HG02885 (cell line): ENCODE measurements around the gene SLC22A17.

Experiments
- ATAC-seq: cut with Tn5 transposase; IDR thresholded peaks from one replicate; pipeline ENCODE4 v1.9.1; 2021; ENCODE audit warnings: mild to moderate bottlenecking; ENCODE audit not compliant: unreplicated experiment, poor library complexity

The SLC22A17 gene

DNA sequence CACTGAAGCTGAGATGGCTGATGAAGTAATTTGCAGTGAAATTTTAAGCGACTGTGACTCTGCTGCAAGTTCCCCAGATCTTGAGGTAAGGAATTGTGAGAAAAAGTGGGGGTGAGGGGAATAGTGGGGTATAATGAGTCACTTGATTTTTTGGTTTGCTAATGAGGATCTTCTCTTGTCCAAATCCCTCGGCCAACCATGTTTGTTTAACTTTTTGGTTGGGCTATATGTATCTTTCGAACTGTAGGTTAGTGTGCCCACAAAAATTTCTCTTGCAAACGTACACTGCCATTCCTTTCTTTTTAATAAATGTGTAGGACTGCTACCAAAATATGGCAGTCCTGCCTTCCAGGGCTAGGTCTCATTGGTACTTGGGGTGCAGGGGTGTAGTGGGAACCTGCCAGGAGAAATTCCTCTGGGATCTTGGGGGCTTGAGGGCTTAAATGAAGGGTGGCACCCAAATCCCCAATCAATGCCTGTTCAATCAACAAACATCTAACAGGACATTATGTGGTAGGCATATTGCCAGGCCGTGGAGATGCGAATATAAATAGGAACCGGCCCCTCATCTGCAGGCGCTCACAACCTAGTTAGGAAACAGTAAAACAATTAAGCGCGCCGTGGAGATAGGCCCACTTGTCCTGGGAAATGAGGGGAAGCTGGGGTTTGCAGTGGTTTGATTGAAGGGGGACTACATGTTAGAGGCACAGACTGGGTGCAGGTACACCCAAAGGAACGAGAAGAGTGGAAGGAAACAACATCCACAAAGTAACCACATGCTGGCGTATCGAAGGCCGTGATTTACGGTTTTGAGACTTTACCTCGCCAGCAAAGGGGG, 32.7 kb downstream of the SLC22A17 start:
- ATAC-seq: no peak

- no peak for ATAC-seq
Observed at GRCh38 chr14:23316300-23316699, 36.4 kb downstream of the SLC22A17 start.

DNA sequence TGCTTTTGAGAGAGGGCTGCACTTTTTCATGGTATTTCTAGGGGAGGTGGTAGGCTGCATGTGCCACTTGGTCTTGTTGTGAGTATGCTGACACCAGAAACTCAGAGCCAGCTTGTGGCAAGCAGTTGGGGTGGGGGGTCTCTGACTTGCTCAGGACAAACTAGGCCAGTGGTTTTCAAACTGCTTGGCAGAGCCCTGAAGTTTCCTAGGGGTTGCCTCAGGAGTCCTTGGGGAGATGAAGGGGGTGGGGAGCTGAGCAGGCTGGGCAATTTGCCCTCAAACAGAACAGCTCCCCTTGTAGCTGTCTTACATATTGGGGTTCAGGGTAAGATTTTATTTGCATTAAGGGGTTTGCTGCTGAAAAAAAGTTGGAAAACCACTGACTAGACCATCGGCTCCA, 42.1 kb downstream of the SLC22A17 start:
- ATAC-seq: no peak

DNA sequence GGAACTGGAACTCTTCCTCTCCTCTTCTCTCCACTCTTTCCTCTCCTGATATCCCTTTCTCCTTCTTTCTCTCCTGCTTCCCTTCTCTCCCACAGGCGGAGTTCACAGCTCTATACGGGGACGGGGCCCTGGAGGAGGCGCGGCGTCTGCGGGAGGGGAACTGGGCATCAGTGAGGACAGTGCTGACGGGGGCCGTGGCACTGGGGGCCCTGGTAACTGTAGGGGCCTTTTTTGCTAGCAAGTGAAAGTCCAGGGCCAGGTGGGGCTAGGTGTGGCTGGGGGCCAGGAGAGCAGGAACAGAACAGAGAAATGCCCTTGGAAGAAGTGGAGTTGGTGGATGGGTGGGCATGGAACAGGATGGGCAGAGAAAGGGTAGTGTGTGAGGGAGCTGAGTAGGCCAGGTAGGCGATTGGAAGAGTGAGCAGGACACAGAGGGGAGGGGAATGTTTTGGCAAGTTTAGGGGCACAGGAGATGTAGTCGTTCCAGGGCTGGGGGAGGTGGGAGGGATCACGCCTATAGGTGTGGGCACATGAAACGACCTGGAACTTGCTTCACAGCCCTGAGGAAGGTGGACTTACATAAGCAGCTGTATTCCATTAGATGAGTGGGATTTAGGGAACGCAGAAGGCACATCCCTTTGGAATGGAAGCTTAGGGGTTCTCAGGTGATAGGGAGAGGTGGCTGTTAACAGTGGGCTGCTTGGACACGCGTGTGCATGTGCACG, 43.8 kb downstream of the SLC22A17 start:
- ATAC-seq: no peak

DNA sequence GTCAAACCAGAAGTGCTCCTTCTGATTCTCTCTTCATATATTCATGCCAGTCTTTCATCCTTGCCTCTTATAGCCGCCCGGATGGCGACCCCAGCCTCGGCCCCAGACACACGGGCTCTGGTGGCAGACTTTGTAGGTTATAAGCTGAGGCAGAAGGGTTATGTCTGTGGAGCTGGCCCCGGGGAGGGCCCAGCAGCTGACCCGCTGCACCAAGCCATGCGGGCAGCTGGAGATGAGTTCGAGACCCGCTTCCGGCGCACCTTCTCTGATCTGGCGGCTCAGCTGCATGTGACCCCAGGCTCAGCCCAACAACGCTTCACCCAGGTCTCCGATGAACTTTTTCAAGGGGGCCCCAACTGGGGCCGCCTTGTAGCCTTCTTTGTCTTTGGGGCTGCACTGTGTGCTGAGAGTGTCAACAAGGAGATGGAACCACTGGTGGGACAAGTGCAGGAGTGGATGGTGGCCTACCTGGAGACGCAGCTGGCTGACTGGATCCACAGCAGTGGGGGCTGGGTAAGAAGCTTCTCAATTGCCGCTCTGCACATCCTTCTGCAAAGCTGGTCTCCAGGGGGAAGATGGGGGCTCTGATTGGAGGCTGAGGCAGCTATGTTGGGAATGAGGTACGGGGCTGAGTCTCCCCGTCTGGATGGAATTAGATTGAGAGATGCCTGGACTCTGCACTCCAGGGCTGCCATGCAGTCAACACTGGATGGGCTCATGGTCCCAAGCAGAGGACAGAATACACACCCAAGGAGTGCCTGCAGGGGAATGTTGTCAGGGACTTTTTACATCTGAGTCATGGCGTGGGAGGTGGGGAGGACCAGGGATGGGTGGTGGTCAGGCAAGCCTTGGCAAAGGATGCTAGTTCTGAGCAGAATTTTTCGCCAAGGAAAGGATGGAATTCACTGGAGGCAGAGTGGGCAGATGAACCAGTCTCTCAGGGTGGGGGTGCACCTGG, 44.7 kb downstream of the SLC22A17 start:
- ATAC-seq: no peak

GRCh38 chr14:23307146-23307530, 45.5 kb downstream of the SLC22A17 start:
- ATAC-seq: no peak

DNA sequence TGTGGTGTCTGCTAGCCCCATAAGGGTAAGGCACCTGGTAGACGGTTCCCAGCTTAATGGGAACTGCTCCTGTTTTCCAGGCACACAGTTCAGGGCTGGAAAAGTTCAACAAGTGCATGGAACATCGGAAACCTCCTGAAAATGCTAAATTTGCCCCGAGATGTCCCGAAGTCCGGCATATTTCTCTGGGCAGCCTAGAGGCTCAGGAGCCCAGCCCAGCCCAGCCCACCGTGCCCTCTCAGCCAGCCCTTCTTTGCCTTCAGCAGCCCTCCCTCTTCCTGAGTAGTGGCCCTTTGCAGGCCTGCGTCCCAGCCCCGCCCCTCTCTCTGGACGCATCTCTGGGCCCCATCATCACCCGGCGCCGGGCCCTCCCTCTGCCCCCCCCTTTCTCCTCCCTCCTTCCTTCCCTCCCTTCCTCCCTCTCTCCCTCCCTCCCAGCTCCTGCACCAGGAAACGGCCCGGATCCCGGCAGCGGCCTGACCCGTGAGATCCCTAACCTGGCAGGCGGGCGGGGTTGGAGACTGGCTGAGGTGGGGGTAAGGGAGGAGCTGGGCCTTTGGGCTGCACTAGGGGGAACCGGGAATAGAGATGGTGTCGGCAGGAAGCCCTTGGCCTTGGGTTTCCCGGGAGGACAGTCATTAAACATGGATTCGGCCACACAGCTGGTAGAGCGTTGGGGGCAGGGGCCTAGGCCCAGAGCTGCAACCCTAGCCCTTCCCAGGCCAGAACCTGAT, 46.1 kb downstream of the SLC22A17 start, which contains the start of gene BCL2L2:
Gene BCL2L2 (plus strand): TSS at position 422 of the 734 bp plus-strand sequence. CDS start 935 bp downstream, outside the sequence.
- peak; percentile 29 for ATAC-seq

GRCh38 chr14:23302290-23303225, 50.1 kb downstream of the SLC22A17 start, which contains the start of gene PPP1R3E:
PPP1R3E (minus strand) TSS chr14:23302859; CDS start chr14:23302576, 283 bp downstream.
- ATAC-seq: peak; percentile 39

- ATAC-seq: peak; percentile 8
Observed at GRCh38 chr14:23301969-23302289, 50.8 kb downstream of the SLC22A17 start.

GRCh38 chr14:23301288-23301968, 51.3 kb downstream of the SLC22A17 start:
- ATAC-seq: peak; percentile 79

GRCh38 chr14:23300687-23301223, 51.9 kb downstream of the SLC22A17 start:
- no peak for ATAC-seq

DNA sequence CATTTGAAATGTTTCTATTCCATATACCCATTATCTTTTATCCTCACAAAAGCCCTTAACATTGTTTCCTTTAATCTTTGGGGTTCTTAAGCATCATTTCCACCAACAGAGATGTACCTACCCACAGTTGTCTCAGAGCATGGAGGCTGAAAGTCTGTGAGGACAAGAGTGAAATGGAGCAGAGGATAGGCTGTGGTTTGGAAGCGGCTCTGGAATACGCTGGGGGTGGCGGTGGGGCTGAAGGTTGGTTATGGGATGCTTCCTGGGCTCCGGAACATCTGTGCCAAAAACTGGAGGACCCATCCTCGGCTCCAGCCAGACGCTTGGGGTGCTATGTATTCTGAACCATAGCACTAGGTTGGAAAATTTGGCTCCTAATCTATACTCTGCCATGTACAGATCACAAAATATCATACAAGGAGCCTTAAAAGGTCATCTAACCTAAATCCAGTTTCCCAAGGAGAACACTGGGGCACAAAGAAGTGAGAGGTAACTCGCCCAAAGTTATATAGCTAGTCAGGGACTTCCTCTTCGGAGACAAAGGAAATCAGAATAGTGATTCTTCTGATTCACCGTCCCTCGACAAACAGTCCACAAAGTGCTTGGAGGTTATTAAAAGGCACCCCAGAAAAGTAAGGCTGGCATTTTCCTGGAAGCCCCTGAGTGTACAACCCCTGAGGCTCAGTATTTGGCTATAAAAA, 52.6 kb downstream of the SLC22A17 start:
- ATAC-seq: no peak

DNA sequence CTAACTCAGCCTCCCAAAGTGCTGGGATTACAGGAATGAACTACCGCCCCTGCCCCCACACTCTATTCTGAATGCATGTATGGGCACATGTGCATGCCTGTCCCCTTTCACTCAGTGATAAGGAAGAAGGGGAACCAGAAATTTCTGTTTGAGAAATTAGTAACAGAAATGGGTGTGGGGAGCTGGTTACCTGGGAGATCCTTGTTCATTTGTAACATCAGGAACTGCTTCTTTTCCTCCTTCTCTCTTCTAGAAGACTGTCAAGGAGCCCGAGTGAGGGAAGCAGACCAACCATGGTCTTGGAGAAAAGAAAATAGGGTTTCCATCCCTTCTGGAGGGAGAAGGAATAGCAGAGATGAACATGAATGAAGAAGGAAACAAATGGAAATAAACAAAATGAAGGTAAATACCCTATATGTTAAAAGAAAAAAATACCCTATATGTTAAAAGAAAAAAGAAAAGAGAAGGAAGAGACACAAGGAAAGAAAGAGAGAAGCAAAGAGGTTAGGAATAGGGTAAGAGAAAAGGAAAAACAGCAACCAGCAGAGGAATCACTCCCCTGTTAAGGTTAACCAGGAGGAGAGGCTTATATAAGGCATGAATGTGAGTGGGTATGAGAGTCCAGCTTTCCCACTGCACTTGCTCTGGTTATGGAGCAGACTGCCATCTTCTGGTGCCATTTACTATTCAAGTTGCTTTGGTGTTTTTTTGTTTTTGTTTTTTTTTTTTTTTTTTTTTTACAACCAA, 53.3 kb downstream of the SLC22A17 start:
- ATAC-seq: no peak

DNA sequence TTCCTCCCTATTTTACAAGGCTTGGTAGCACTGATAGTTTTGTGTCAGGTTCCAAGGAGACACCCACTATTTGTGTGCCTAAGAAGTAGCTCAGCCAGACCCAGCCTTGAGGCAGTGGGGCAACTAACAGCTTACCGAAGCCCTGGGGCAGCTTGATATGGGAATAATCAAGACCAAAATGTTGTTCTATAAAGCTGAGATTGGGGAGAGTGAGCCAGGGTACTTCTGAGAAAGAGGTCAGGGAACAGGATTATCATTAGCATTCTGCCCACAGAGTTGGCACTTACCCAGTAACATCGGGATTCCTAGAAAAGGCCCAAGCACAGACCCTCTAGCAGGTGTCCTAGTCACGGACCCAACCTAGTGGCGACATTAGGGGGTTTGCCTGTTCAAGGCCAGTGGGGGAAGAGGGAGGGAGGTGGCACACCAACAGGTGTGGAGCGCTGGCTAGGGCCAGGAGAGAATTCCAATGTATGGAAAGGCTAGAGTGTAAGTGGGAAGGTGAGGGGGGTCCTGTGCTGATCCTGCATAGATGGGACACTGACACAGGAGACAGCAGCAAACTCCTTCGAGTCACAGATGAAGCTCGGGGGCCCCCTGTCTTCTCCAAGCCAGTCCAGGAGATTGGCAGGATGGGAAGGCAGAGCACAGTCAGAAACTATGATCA, 54.9 kb downstream of the SLC22A17 start:
- ATAC-seq: no peak

- no peak for ATAC-seq
Observed at GRCh38 chr14:23297096-23297495, 55.6 kb downstream of the SLC22A17 start.
